ENCODE measurements around the gene PBX1. TPM values are rescaled to one million over a fixed set of nuclear protein-coding genes. Genes with fewer than 3 reads are reported as not detected.

The PBX1 gene
- total and polyA plus RNA-seq, 10 of the 15 experiments (the other 5 are each of a cell fraction or from before 2014, with no cell fraction given), result 0.05 to 0.28 (median 0.11) TPM; not detected in 5

DNA sequence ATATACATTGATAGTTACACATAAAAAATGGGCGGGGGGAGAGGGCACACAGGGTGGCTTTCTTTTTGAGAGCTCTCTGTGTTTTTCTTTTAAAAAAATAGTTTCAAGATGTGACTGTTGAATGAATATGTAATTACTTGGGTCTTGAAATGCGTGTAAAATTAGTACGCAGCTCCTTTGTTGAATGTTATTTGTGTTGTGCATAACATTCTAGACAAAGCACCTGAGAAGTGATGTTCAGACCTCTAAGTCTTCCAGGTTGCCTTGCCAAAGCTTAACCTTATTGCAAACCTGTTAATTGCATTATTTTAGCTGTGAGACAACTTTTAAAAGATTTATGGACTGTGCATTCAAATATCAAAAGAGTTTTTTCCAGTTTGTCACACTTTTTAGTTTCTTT lies 5.4 kb downstream of the PBX1 start:
- in situ Hi-C loops (cut with MboI), result no loop called here
- ChIA-PET SMC1A (ENCODE audit: uncharacterized antibody, unreplicated experiment) (interaction anchor here (0.6 to 1.2 kb wide), 2 partner anchors 10 to 729 kb away, joined by 3 read pairs; no protein-coding TSS in a partner anchor), POLR2A (no interaction called here), CTCF (no interaction called here), RAD21 (ENCODE audit: unreplicated experiment) (no interaction called here)
- DNase-seq (ENCODE audit: low read depth, low spot score) (no peak), FAIRE-seq (no peak), ATAC-seq (no peak)
- intact Hi-C loops (cut with micrococcal nuclease; ENCODE audit: unreplicated experiment), result no loop called here
- BruUV-seq (replicated peaks), result no TSS peak
- Histone ChIP-seq H3K27ac (ENCODE audit: control insufficient read depth, insufficient read depth) (no peak overlapping the region), H2AFZ (ENCODE audit: control insufficient read depth, low read depth, low read length) (no peak overlapping the region), H3K79me2 (ENCODE audit: control insufficient read depth, insufficient read depth, low read length) (no peaks in the 10 kb centered on the region), H3K27me3 (replicated peaks in 1 of 2; ENCODE audit: control insufficient read depth in 2 of 2, insufficient read depth in 2 of 2, low read length in 1 of 2) (peaks cover 0 to 3% of the 10 kb centered on the region in 2 experiments; a peak in 2 of 4 replicates), H3K4me3 (no peak overlapping the region), H4K20me1 (ENCODE audit: control insufficient read depth, insufficient read depth) (no peaks in the 10 kb centered on the region), H3K36me3 (ENCODE audit: control insufficient read depth in 2 of 2, insufficient read depth in 2 of 2, low read length in 1 of 2) (no peaks in the 10 kb centered on the region), H3K9me3 (replicated peaks; ENCODE audit: control insufficient read depth, insufficient read depth, low read length) (no peaks in the 10 kb centered on the region), H3K9ac (ENCODE audit: control insufficient read depth, insufficient read depth, low read length) (no peak overlapping the region), H3K4me1 (ENCODE audit: control insufficient read depth, insufficient read depth, low read length) (no peaks in the 10 kb centered on the region), H3K4me2 (ENCODE audit: control insufficient read depth, insufficient read depth) (no peak overlapping the region)
- TF ChIP-seq CBFB (IDR thresholded peaks at IDR 0.05; ENCODE audit: low read depth), result no peak
- TF ChIP-seq ZBTB11 (CRISPR knock-in tag; IDR thresholded peaks at IDR 0.05), result no peak
- no peak for TF ChIP-seq POLR2A (IDR thresholded peaks at IDR 0.05; ENCODE audit: low read depth, low read length)
- no peak for TF ChIP-seq BHLHE40 (IDR thresholded peaks at IDR 0.05; ENCODE audit: borderline replicate concordance in 1 of 2, low read depth in 2 of 2, low read length in 1 of 2)
- TF ChIP-seq IRF4 (IDR thresholded peaks at IDR 0.05; ENCODE audit: low read depth, low read length), result no peak
- no peak for TF ChIP-seq HDGF (IDR thresholded peaks at IDR 0.05)
- TF ChIP-seq FOS (IDR thresholded peaks at IDR 0.05; ENCODE audit: borderline replicate concordance, extremely low read depth, insufficient read length), result no peak
- WGBS (ENCODE audit: insufficient coverage, insufficient replicate concordance, low lambda C conversion rate, missing lambda C conversion rate), result 0% methylated on average over 3 of the region's 3 CpGs
